GM18505 (cell line): ENCODE measurements around the gene LMCD1.

ENCODE experiments used
- ATAC-seq: cut with Tn5 transposase; IDR thresholded peaks from one replicate; pipeline ENCODE4 v1.9.1; 2021; ENCODE audit not compliant: unreplicated experiment
- POLR2A ChIP-seq: IDR thresholded peaks from 4 replicates; pipeline ENCODE4 v1.6.1; 2011; ENCODE audit warnings: borderline replicate concordance; ENCODE audit not compliant: insufficient read depth, insufficient read length; ENCODE audit errors: extremely low read depth

The LMCD1 gene

DNA sequence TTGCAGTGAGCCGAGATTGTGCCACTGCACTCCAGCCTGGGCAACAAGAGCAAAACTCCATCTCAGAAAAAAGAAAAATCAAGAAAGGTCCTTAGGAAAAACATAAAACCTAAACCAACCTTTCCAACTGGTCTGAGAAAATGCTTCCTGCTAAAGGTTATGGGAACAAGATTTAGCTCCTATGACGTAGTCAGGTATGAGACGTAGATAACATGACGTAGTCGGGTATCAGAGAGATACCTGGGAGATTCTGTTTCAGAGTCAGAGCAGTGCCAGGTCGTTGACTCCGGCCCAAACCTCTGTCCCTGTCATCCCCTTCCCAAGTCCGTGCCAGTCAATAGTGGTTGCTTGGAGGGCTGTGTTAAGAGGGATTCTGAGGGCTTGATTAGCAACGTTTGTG lies 39.9 kb downstream of the LMCD1 start:
- ATAC-seq = no peak
- no peak for TF ChIP-seq POLR2A

- no peak for ATAC-seq
- no peak for TF ChIP-seq POLR2A
These were observed 40.8 kb downstream of the LMCD1 start for GRCh38 chr3:8542190-8543135.

- ATAC-seq = no peak
- no peak for TF ChIP-seq POLR2A
These were observed 45.0 kb downstream of the LMCD1 start for GRCh38 chr3:8546609-8547008.

GRCh38 chr3:8548502-8549275 lies 47.1 kb downstream of the LMCD1 start:
- no peak for ATAC-seq
- no peak for TF ChIP-seq POLR2A

DNA sequence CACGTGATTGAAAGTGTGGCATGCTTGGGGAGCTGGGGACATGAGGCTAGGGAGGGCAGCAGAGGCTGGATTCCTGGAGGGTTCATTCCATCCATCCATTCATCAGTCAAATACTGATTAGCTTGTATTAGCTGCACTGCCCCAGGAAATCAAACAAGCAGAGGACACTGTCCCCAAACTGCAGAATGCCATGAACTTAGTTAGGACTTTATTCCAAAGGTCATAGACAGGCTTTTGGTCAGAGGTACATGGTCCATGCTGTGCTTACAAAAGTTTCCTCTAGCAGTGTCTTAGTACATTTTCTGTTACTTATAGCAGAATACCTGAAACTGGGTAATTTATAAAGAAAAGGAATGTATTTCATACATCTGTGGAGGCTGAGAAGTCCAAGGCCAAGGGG lies 47.7 kb downstream of the LMCD1 start:
- ATAC-seq = no peak
- TF ChIP-seq POLR2A = no peak

DNA sequence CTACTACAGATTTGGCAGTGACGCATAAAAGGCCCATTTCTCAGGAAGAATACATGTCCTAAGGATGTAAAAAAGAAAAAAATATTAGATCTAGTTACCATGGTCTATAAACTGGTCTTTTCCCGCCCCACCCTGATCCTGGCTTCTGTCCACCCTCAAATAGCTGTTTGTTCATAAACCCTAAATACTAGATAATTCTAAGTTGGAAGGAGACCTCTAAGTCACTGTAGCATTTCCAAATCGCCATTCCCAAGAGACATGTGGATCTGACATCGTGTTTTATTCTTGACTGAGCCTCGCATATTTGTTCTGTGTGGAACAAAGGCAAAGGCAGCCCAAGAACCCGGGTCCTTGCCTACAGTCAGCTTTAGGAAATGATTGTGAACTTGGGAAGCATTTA lies 49.0 kb downstream of the LMCD1 start:
- TF ChIP-seq POLR2A = no peak
- no peak for ATAC-seq

DNA sequence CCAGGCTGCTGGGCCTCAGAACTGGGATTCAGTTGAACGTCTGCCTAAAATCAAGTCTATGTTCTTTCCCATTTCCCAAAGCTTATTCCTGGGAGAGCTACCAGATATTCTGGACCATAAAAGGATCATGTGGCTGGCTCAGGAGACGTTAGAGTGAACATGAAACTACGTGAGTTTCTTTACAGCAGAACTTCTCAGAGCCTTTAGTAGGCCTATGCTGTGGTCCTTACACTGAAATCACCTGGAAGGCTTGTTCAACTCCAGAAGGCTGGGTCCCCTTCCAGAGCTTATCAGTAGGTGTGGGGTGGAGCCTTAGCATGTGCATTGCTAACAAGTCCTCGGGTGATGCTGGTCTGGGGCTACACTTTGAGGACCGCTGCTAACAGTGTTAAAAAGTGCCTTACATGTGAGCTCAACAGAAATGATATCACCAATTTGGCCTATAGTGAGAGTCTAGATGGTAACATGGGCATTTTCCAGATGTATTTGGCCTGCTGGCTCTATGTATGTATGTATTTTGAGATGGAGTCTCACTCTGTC lies 50.7 kb downstream of the LMCD1 start:
- ATAC-seq = no peak
- no peak for TF ChIP-seq POLR2A

- TF ChIP-seq POLR2A = no peak
- ATAC-seq = no peak
These were observed 51.8 kb downstream of the LMCD1 start for GRCh38 chr3:8553405-8553804.

DNA sequence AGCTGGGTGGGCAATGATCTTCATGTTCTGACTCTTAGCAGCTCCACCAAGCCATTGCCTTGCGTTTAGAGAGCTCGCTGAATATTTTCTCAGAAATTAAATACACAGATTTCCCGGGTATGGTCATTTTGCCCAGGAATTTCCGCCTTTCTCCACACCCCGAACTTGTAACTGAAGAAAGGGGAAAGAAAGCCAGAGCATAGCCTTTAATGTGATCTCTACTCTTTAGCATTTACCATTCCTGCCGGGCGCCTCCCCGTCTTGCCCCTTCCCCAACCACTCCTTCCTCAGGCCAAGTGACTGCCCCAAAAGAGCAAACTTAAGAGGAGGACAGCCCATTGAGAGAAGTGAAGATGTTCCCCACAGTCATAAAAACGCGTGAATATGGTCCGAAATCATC lies 53.1 kb downstream of the LMCD1 start:
- no peak for ATAC-seq
- no peak for TF ChIP-seq POLR2A

DNA sequence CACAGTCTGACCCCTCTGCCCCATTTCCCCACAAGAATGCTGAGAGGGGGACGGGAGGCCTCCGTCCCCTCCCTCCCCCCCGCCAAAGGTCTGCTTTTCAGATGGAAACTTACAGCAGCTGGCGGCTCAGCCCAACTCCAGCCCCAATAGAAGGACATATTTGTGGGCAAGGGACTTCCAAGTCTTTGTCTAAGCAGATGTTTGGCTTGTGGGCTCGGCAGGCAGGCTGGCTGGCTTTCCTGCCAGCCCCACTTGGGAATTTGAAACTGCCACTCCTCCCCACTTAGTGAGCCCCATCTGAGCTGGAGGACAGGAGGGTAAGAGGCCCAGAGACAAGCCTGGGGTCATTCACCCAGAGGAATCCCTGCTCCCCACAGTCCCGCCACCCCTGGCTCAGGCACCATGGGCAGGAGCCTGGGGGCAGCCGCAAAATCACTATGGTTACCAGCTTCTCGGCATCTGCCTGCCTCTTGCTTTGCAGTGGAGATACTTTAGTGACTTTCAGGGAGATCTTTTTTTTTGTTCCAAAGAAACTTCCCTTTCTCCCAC lies 53.6 kb downstream of the LMCD1 start:
- ATAC-seq = no peak
- no peak for TF ChIP-seq POLR2A

GRCh38 chr3:8555725-8556472 lies 54.3 kb downstream of the LMCD1 start:
- TF ChIP-seq POLR2A = no peak
- ATAC-seq = no peak

GRCh38 chr3:8556473-8556869 lies 54.8 kb downstream of the LMCD1 start:
- TF ChIP-seq POLR2A = no peak
- ATAC-seq = no peak

DNA sequence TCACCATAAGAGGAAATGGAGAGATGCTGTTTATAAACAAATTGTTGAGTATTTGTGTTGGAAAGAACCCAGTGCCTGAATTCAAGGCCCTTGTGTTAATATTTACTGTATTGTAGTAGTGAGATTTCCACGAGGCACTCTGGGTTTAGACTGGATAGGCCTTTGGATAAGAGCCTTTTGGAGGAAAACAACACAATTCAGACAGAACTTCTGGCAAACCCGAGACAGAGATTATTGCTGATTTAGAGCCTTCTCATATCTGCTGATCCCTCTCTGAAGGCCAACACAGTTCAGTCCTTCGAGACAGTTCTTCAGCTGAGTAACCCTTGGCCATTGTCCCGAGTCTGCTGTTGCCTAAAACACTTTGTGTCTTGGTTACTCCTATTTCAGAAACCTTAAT lies 55.7 kb downstream of the LMCD1 start:
- no peak for ATAC-seq
- TF ChIP-seq POLR2A = no peak
